MG63 (cell line): ENCODE data around the gene XK. TPM values are rescaled to one million over a fixed set of nuclear protein-coding genes. Genes with fewer than 3 reads are reported as not detected.

Experiments used
- DNase-seq: peaks from one replicate; pipeline ENCODE4 v3.0.0-alpha.2; 2020
- H3K27me3 ChIP-seq: fragments of 250-450 bp; sonication (Bioruptor Pico); 2 replicates; pipeline ENCODE4 v1.5.1; 2020; ENCODE audit warnings: mild to moderate bottlenecking, moderate library complexity
- H3K36me3 ChIP-seq: fragments of 250-450 bp; sonication (Bioruptor Pico); 2 replicates; pipeline ENCODE4 v1.5.1; 2020; ENCODE audit warnings: mild to moderate bottlenecking, moderate library complexity
- H3K4me3 ChIP-seq: fragments of 250-450 bp; sonication (Bioruptor Pico); 2 replicates; pipeline ENCODE4 v1.5.1; 2020; ENCODE audit warnings: mild to moderate bottlenecking, moderate library complexity
- H3K9me3 ChIP-seq: fragments of 250-450 bp; sonication (Bioruptor Pico); 2 replicates; pipeline ENCODE4 v1.5.1; 2020; ENCODE audit warnings: mild to moderate bottlenecking, moderate library complexity
- total RNA-seq: library from RNA; depleted of rRNA; stranded (reverse); fragments of >200 nt; shearing (Covaris generic); gene quantifications from 2 replicates; pipeline ENCODE4 v1.2.3, GENCODE V29; 2014; ENCODE audit warnings: low replicate concordance

The XK gene
- total RNA-seq, 1 experiment from 2014 or later = 0.53 TPM

GRCh38 chrX:37717708-37718107, 32.1 kb downstream of the XK start:
- H3K27me3 ChIP-seq = no peaks in the 10 kb centered on the region
- H3K36me3 ChIP-seq = no peaks in the 10 kb centered on the region
- H3K9me3 ChIP-seq = no peaks in the 10 kb centered on the region
- DNase-seq = no peak
- H3K4me3 ChIP-seq = no peak overlapping the region

GRCh38 chrX:37722595-37722994, 37.0 kb downstream of the XK start:
- no peak for DNase-seq
- no peaks in the 10 kb centered on the region for H3K27me3 ChIP-seq
- H3K9me3 ChIP-seq = no peaks in the 10 kb centered on the region
- H3K4me3 ChIP-seq = no peak overlapping the region
- no peaks in the 10 kb centered on the region for H3K36me3 ChIP-seq

DNA sequence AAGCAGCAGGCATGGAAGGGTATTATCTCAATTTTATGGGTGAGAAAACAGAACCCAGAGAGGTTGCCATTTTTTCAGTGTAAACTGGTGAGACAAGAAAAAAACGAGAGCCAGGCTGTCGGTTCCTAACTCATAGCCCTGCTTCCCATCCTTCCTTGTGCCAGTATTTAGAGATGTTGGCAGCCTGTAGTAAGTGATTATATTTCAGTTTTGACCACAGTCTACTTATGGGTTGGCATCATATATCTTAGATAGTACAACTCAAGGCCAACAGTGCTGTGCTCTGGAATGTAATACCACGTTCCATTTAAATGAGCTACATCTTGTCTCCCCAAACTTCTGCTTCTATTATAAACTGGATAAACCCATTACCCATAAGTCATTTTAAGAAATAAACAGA, 40.8 kb downstream of the XK start:
- no peaks in the 10 kb centered on the region for H3K9me3 ChIP-seq
- H3K4me3 ChIP-seq = no peak overlapping the region
- H3K27me3 ChIP-seq = no peaks in the 10 kb centered on the region
- no peaks in the 10 kb centered on the region for H3K36me3 ChIP-seq
- peak; percentile 50 for DNase-seq

DNA sequence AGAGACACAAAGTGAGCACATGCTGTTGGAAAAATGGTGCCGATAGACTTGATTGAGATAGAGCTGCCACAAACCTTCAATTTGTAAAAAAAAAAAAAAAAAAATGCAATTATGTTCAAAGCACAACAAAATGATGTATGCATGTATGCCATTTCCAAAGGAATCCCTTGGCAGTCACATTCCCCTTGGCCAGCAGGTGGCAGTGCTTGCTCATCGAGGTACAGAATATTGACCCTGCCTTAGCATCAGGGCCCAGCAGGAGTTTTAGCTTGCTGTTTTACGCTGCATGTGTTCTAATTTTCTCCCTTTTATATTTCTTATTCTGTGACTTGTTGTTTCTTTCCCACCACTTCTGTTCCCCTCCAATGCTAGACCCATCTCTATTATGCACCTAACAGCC, 59.8 kb downstream of the XK start:
- H3K4me3 ChIP-seq = no peak overlapping the region
- no peaks in the 10 kb centered on the region for H3K27me3 ChIP-seq
- DNase-seq = peak; percentile 47
- no peaks in the 10 kb centered on the region for H3K36me3 ChIP-seq
- H3K9me3 ChIP-seq = no peaks in the 10 kb centered on the region

- H3K9me3 ChIP-seq = no peaks in the 10 kb centered on the region
- H3K36me3 ChIP-seq = no peaks in the 10 kb centered on the region
- DNase-seq = no peak
- no peaks in the 10 kb centered on the region for H3K27me3 ChIP-seq
- no peak overlapping the region for H3K4me3 ChIP-seq
Measured at GRCh38 chrX:37745835-37746217, 60.2 kb downstream of the XK start.

- Histone ChIP-seq H3K36me3 (no peaks in the 10 kb centered on the region), H3K4me3 (no peak overlapping the region), H3K9me3 (no peaks in the 10 kb centered on the region), H3K27me3 (no peaks in the 10 kb centered on the region)
- no peak for DNase-seq
Measured at GRCh38 chrX:37746218-37746941, 60.8 kb downstream of the XK start.

GRCh38 chrX:37746951-37747350, 61.4 kb downstream of the XK start:
- H3K36me3 ChIP-seq = no peaks in the 10 kb centered on the region
- no peak for DNase-seq
- H3K27me3 ChIP-seq = no peaks in the 10 kb centered on the region
- H3K4me3 ChIP-seq = no peak overlapping the region
- H3K9me3 ChIP-seq = no peaks in the 10 kb centered on the region

DNA sequence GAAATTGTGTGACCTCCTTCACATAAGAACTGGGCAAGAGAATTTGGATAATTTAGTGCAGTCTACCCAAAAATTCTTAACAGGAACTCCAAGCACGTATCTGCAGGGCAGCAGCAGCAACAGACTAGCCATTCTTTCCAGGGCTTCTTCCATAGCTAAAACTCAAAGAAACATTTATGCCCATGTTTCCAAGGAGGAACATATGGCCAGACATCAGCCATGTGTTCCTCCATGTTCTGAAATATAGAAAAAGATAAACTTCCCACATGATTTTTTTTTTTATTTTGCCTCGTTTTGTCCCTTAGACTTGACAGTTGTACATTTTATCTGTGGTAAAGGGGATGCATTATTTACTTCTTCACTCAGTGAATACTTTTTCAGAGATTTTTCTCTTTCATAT, 66.7 kb downstream of the XK start:
- Histone ChIP-seq H3K27me3 (no peaks in the 10 kb centered on the region), H3K9me3 (no peaks in the 10 kb centered on the region), H3K36me3 (no peaks in the 10 kb centered on the region), H3K4me3 (no peak overlapping the region)
- DNase-seq = no peak

- no peak overlapping the region for H3K4me3 ChIP-seq
- H3K9me3 ChIP-seq = no peaks in the 10 kb centered on the region
- H3K27me3 ChIP-seq = no peaks in the 10 kb centered on the region
- no peak for DNase-seq
- no peaks in the 10 kb centered on the region for H3K36me3 ChIP-seq
Measured at GRCh38 chrX:37752936-37753335, 67.3 kb downstream of the XK start.

- Histone ChIP-seq H3K27me3 (no peaks in the 10 kb centered on the region), H3K9me3 (no peaks in the 10 kb centered on the region), H3K4me3 (no peak overlapping the region), H3K36me3 (no peaks in the 10 kb centered on the region)
- no peak for DNase-seq
Measured at GRCh38 chrX:37753384-37753783, 67.8 kb downstream of the XK start.

- H3K9me3 ChIP-seq = no peaks in the 10 kb centered on the region
- DNase-seq = no peak
- H3K36me3 ChIP-seq = no peaks in the 10 kb centered on the region
- H3K27me3 ChIP-seq = no peaks in the 10 kb centered on the region
- H3K4me3 ChIP-seq = no peak overlapping the region
Measured at GRCh38 chrX:37754516-37754915, 68.9 kb downstream of the XK start.

GRCh38 chrX:37755025-37755424, 69.4 kb downstream of the XK start:
- H3K27me3 ChIP-seq = no peaks in the 10 kb centered on the region
- no peaks in the 10 kb centered on the region for H3K9me3 ChIP-seq
- DNase-seq = no peak
- no peak overlapping the region for H3K4me3 ChIP-seq
- no peaks in the 10 kb centered on the region for H3K36me3 ChIP-seq

- no peak for DNase-seq
- no peaks in the 10 kb centered on the region for H3K9me3 ChIP-seq
- no peaks in the 10 kb centered on the region for H3K27me3 ChIP-seq
- no peak overlapping the region for H3K4me3 ChIP-seq
- H3K36me3 ChIP-seq = no peaks in the 10 kb centered on the region
Measured at GRCh38 chrX:37757082-37757481, 71.5 kb downstream of the XK start.

DNA sequence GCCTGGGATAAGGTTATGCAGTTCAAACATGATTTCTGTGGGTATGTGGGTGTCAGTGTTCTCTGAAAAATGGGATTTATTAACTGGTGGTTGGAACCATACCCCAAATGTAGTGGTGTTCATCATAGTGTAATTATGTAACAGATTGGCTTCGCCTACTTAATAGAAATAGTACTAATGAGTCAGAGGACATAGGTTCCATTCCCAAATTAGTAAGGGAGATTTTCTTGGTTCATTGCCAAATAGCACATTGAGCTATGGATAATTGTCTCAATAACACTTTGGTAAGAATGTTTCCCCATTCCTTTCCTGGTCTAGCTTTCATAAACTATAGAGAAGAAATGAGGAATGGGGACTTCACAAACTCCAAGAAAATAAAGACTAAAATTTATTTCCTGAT, 73.8 kb downstream of the XK start:
- Histone ChIP-seq H3K9me3 (no peaks in the 10 kb centered on the region), H3K36me3 (no peaks in the 10 kb centered on the region), H3K27me3 (no peaks in the 10 kb centered on the region)

DNA sequence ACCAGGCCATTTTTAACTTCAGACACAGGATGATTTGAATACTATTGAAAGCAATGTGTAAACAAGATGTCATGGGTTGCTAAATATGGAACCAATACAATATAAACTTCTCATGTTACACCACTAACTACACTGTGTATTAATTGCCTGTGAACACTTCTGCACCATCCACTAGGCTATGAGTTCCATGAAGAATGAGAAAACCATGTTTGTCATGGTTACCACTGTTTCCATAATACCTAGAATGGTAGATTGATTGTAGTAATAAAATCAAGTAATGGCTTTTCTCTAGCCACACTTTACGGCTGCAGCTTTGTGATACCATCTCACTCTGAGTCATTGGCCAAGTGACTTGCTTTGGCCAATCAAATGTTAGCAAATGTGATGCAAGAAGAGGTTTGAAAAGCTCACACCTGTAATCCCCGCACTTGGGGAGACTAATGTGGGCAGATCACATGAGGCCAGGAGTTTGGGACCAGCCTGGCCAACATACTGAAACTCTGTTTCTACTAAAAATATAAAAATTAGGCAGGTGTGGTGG, 74.4 kb downstream of the XK start:
- no peak overlapping the region for H3K4me3 ChIP-seq
- H3K36me3 ChIP-seq = no peaks in the 10 kb centered on the region
- DNase-seq = no peak
- no peaks in the 10 kb centered on the region for H3K27me3 ChIP-seq
- H3K9me3 ChIP-seq = no peaks in the 10 kb centered on the region

More for the DNA sequence above, 73.8 kb downstream of the XK start:
- no peak for DNase-seq
- H3K4me3 ChIP-seq = no peak overlapping the region

- H3K4me3 ChIP-seq = no peak overlapping the region
- no peaks in the 10 kb centered on the region for H3K27me3 ChIP-seq
- H3K36me3 ChIP-seq = no peaks in the 10 kb centered on the region
- H3K9me3 ChIP-seq = no peaks in the 10 kb centered on the region
- DNase-seq = no peak
Measured at GRCh38 chrX:37763400-37763799, 77.8 kb downstream of the XK start.

- Histone ChIP-seq H3K27me3 (no peaks in the 10 kb centered on the region), H3K36me3 (no peaks in the 10 kb centered on the region), H3K4me3 (no peak overlapping the region), H3K9me3 (no peaks in the 10 kb centered on the region)
- no peak for DNase-seq
Measured at GRCh38 chrX:37765507-37765906, 79.9 kb downstream of the XK start.

DNA sequence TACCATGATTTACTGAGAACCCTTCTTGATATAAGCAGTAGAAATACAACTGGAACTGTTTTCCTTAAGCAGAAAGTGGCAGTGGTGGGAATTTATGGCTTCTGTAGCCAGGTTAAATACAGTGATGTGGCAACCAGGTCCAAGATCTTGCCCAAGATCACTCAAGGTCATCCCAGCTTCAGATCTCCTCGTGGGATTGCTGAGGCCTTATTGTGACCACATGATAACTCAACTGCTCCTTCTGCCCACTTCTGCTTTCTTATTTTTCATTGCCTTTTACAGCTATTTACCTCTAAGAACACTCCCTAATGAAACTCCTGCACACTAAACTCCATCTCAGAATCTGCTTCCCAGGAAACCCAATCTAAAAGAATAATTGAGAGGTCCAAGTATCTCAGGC, 81.8 kb downstream of the XK start:
- DNase-seq = no peak
- H3K36me3 ChIP-seq = no peaks in the 10 kb centered on the region
- no peaks in the 10 kb centered on the region for H3K27me3 ChIP-seq
- no peaks in the 10 kb centered on the region for H3K9me3 ChIP-seq
- H3K4me3 ChIP-seq = no peak overlapping the region
